ENCODE results near the gene GIMAP2.
"Not testable (repeated sequence)": the region's sequence is repeated elsewhere in the genome, so short reads cannot be mapped to it uniquely, and the experiment has no call there.

Gene GIMAP2

GRCh38 chr7:150678601-150679000 is 6.9 kb upstream of the GIMAP2 start:
- not testable (repeated sequence) for DNase-seq

DNA sequence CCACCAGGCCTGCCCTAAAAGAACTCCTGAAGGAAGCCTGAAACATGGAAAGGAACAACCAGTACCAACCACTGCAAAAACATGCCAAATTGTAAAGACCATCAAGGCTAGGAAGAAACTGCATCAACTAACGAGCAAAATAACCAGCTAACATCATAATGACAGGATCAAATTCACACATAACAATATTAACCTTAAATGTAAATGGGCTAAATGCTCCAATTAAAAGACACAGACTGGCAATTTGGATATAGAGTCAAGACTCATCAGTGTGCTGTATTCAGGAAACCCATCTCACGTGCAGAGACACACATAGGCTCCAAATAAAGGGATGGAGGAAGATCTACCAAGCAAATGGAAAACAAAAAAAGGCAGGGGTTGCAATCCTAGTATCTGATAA is 5.1 kb upstream of the GIMAP2 start:
- DNase-seq = not testable (repeated sequence)

DNA sequence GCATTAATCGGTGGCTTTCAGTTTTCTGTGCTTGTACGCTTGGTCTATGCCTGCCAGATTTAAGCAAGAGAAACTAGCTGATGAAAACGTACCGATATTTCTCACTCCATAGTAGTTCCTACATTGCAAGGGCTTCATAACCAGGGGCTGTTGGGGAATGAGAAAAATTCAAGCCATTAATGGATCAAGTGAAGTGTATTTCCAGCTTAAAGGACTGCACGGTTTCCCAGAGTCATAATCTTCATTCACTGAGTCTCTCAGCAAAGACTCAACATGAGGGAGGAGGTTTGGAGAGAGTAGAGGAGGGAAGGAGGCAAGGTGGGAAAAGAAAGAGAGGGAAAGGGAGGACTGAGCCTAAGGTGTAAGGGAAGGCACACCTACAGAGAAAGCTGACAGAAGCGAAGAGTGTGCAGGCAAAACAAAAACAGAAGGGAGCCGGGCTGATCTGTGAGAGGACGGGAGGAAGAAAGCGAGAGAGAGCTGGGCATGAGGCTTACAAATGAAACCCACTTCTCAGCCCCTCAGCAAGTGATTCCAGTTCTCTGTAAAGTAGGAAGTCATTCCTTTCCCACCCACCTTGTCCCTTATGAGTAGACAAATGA is 625 bp downstream of the GIMAP2 start:
- no peak for DNase-seq

DNA sequence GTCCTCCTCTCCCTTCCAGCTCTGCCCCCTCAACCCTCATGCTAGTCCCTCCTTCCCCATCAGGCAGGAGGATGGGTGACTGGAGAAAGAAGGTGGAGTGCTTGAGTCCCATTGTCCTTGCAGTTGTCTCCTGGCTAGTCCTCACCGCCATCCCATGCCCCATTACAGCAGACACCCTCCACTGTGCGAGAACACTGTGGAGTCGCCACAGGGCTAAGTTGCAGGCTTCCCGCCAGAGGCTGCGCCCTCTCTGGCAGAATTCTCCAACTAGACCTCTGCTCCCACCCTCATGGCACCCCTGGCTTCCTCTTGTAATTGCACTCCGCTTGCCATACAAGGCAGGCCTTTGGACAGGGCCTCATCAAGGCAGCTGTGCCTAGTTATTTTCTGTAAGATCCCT is 3.1 kb downstream of the GIMAP2 start:
- DNase-seq = no peak

- no peak for DNase-seq
These were observed 10.1 kb downstream of the GIMAP2 start for GRCh38 chr7:150695654-150696053.

DNA sequence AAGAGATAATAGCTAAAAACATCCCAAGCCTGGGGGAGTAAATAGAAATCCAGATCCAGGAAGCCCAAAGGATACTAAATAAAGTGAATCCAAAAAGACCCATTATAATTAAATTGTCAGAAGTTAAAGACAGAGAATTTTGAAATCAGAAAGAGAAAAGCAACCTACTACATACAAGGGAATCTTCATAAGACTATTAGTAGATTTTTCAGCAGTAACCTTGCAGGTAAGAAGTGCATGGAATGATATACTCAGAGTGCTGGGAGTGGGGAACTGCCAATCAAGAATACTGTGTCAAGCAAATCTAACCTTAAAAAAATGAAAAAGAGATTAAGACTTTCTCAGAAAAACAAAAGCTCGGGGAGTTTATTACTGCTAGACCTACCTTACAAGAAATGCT is 17.7 kb downstream of the GIMAP2 start:
- DNase-seq = no peak

DNA sequence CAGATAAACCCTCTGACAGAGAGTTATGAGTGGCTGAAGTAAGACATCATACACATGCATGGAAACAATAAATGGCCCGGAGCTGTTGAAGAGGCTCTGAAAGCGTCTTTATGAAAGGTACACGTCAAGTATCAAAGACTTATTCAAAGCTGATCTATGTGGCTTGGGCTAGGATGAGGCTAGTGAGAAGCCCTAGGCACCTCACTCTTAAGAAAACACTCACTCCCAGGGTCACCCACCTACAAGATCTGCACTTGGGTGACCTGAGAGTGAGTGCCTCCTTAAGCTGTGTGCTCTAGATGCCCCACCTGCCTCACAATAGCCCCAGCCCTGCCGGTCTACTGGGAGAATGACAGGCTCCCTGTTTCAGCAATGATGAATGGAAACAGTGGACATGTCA is 29.8 kb downstream of the GIMAP2 start:
- no peak for DNase-seq

DNA sequence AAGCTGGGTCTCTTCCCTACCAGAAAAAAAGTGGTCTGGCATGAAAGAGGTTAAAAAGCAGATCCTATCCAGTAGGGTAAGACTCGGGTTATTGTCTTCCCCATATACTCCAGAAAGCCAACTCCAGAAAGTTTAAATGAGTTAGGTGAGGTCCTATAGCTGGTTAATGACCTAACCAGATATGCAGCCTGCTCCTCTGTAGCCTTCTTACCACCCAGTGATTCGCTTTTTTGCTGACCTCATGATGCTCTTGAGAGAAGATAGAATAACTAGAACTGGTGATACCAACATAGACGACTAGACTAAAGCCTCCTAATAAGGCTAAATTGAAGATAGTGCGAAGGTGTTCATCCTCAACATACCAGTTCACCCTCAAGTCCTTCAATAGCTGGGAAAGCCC is 30.2 kb downstream of the GIMAP2 start:
- DNase-seq = no peak

GRCh38 chr7:150716368-150716767 is 30.9 kb downstream of the GIMAP2 start, which contains the start of gene GIMAP1:
TSS of gene GIMAP1 (plus strand) at chr7:150716613. CDS start at chr7:150719048, 2,435 bp downstream.
- no peak for DNase-seq

DNA sequence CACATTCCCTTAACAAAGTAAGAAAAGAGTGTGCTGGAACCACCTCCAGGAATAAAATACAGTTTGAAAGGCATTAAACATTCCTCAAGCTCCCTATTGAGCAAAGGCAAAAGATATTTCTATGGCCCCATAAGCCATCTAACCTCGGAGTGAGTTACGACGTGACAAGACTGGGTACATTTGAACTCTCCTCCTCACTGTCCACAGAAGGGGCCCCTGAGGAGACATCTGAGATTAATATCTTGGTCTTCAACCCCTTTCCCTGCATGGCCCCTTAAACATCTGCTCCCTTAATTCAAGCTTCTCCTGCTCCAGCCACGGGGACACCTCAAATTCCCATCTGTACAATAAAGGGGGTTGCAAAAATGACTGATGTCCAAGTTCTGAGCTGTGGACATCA is 31.4 kb downstream of the GIMAP2 start:
- no peak for DNase-seq

DNA sequence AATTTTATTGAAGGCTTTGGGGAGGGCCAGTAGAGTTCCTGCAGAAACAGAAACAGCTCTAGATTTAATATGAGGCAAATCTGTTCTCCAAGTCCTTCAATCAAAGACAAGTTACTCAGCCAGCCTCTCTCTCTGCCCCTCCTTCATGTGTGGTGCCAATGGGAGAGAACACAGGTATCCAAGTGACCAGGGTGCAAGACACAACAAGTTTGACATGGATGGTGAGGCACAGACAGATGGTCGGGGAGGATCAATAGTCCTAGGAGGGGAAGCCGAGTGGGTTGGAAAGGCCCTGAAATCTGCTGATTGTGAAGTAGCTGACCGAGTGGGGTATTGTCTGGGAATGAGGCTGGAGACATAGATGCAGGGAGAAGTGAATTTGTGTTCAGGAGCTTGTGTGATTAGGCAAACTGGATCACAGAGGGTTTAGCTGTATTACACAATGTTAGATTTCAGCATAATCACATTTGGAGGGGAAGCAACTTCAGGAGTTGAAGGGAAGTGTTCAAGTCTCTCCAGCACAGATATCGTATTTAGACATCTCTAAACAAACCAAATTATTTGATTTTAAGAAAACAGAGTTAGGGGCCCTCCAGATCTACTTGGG is 32.4 kb downstream of the GIMAP2 start:
- DNase-seq = no peak

DNA sequence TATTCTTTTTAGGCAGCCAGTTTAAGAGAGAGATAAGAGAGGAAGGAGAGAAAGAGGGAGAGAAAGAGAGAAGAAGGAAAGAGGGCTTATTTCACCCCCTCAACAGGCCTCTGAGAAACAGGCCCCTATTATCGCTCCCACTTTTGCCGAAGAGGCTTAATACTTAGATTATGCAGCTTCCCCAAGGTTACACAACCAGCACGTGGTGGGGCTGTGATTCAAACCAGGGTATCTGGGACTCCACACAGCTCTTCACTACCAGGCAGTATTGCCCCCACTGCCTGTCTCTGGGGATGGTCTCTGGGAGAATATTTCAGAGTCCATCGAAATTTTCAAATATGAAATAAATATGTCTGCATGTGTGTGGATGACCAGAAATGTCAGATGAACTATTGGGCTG is 33.9 kb downstream of the GIMAP2 start:
- DNase-seq = no peak

- no peak for DNase-seq
These were observed 34.7 kb downstream of the GIMAP2 start for GRCh38 chr7:150719960-150720891.

- no peak for DNase-seq
These were observed 36.5 kb downstream of the GIMAP2 start for GRCh38 chr7:150721970-150722373.

GRCh38 chr7:150722431-150722931 is 37.0 kb downstream of the GIMAP2 start:
- no peak for DNase-seq

- DNase-seq = no peak
These were observed 38.0 kb downstream of the GIMAP2 start for GRCh38 chr7:150723467-150723866.

GRCh38 chr7:150727381-150727780 is 41.9 kb downstream of the GIMAP2 start:
- no peak for DNase-seq

GRCh38 chr7:150728011-150728410 is 42.5 kb downstream of the GIMAP2 start:
- no peak for DNase-seq

- no peak for DNase-seq
These were observed 43.1 kb downstream of the GIMAP2 start for GRCh38 chr7:150728609-150729008.

- no peak for DNase-seq
These were observed 46.4 kb downstream of the GIMAP2 start for GRCh38 chr7:150731916-150732315.

DNA sequence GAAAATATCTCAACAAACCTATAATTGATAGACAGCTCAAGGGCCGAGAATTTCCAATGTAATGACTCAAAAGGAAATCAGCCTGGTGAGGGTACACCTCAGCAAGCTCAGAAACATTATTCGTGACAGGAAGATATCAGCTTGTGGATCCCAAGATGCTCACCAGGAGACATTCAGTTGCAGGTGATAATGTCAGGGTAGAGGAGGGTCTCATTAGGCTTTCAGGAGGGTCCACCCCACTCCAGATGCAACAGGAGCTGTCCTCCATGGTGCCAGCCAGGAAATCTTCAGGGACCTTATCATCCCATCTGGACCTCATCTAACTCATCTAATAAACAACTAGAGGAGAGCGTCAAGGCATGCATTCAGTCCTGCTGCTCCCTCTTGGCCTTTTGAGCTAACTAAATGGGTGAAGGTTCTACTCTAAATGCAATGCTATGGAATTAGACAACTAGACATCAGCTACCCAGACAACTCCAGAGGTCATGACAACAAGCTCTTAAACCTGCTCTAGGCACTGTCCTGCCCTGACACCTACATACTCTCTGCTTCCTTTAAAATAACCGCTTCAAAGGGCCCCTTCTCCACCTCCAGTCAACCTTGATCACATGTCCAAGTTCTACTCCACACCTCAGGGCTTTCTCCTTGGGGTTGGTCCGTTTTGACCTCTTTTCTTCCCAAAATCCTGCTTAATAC is 47.4 kb downstream of the GIMAP2 start:
- no peak for DNase-seq

DNA sequence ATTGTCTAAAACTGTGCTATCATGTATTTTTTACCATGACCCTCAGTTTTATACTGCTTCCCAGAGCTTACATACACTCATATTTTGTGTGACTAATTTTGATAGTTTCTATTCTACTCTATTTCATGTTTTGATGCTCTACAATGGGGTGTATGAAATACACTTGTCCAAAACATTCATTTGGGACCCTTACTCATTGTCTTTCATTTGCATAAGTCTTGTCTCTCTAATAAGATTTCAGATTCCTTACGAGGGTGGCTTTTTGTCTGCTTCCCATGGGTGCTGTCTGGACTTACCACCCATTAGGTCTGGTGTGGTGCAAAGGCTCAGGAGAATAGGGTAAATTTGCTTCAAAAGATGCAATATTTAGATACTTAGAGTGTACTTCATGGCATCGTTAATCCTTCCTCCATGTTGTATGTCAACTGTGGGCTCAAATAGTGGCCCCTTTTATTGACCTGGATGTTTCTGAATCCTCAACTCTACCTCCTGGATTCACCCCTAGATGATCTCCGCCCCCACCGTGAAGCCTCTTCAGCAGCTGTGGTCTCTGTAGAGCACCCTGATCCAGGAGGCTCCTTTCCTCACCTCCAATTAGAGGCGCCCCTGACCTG is 48.1 kb downstream of the GIMAP2 start:
- no peak for DNase-seq

DNA sequence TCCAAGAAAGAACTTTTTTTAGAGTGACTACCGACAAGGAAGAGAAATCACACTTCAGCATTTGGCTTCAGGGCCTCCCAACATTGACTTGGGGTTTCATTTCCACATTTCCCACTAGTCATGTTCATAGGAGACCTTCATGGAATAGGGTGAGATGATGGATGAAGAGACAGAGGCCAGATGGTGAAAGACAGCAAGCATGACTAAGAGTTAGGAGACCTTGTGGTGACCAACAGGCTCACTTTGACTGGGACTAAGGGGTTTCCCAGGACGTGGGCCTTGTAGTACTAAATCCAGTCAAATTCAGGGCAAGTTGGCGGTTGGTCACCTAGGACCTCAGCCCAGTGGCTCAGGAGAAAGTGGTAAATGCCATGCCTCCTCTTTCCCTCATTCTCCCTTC is 48.7 kb downstream of the GIMAP2 start:
- no peak for DNase-seq

All from cerebellar nuclear complex (tissue), 1 donor.